ENCODE data around the gene ACSS3.

ACSS3 gene

DNA sequence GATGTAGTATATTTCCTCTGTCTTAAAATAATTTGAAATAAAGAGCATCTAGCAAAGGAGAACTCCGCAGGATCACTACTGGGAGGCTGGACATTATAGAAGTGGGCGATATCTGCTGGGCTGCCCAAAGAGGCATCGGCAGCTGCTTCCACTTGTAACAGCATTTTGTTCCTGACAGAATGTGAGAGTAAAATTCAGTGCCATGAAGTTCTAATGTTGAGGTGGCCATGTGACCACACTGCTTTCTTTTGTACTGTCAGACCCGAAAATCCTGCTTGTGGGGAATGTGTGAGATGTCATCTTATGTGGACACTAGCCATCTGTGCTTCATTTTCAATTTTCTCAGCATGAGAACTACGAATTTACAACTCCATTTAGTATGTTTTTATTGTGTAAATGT, 151.9 kb downstream of the ACSS3 start:
- DNase-seq, result no peak

DNA sequence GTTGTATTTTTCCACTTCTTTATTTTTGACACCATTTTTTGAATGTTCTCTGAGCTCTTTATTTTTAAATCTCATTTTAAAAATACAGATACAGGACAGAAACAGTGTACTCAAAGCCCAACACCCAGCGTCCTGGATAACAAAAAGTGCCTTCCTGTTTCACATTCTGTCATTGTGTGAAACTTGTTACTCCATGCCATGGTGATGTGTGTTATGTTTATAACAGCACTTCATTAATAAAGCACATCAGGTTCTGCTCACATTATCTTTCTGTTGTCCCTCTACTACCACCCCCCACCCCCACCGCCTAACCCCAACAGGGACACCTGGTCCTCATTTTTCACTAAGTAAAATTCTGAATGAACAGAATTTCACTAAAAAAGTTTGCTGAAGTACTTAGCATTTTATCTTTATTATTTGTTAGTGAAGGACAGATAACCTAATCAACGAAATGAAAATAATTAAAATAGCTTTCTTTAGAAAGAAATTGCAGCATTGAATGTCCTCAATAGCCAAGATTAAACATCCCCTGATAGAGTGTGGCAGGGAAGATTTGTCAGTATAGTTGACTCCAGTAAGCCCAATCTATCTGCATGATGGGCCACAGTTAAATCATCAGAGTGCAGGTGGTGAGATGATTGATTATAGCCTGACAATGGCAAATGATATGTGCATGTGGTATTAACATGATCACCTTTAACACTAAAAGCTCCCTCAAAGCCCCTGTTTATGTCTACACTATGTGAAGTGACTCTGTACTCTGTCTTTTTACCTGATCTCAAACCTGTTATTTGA, 153.9 kb downstream of the ACSS3 start:
- no peak for DNase-seq

DNA sequence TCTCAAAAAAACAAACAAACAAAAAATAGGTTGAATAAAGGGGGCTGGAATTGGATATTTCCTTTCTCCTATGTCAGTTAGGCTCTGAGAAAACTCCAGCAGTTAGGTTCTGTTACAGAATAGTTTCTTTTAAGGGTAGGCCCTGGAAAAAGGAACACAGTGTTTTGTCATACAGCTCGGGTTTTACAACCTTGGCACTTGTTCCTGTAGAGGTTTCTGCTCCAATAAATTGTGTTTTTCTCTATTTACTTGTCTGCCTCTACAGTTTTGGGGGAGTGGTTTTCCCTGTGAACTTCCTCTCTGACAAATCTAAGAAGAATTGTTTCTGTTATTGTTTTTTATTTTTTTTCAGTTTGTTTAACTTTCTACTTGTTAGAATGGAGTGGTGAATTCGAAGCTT, 167.6 kb downstream of the ACSS3 start:
- no peak for DNase-seq

DNA sequence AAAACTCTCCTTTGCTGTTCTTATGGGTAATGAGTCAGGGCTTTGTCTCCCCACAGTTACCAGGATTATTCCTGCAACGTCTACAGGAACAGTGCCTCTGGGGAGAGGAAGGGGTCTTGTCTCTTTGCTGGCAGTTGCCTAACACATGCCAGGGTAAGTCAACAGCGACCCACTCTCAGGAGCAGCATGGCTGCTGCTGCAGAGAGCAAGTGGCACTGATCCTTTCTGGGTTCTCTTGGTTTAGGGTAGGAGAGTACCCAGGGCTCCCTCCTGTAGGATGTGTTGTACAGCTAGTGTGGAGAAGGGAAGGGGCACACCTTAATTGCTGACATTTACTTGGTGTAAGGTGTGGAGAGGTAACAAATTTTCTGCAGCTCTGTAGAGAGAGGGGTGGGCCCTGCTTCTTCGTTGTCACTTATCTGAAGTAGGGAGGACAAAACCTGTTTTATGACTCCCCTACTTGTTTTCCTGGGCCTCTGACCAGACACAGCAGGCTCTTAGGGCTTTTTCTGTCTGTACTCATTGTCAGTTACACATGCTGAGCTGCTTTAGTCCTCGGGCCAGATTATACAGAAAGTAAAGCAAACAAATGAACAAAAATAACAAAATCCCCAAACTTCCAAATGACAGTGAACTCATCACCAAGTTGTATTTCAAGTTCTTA, 168.2 kb downstream of the ACSS3 start:
- no peak for DNase-seq

DNA sequence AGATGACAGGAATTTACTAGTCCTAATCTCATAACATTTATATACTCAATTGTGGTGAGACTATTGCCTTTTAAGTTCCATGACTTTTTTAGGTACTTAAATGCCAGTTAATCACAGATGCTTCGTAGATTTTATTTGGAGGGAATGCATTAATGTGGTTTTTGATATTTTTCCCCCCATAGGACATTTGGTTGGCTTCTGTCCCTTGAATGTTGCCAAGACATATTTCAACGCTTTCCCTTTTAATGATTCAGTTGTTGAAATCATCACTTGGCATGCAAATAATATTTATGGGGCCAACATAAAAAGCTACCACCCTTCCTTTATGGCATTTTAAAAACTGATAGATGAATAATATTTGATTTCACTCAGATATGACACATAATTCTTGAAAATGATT, 172.1 kb downstream of the ACSS3 start:
- no peak for DNase-seq

DNA sequence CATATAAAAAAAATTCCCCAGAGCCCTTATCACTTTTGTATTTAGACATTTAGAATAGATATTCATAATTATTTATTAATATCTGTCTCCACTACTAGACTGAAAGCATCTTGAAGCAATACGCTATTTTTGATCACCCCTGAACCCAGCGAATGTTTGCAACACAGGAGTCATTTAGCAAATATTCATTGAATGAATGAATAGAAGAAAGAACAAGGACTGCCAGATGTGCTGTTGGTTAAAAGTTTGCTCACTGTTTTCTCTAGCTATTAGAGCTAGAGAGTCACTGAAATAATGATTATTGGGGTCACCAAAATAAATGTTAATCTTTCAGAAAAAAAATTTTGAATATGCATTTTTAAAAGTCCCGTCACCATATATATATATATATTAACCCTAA, 174.3 kb downstream of the ACSS3 start:
- no peak for DNase-seq

DNA sequence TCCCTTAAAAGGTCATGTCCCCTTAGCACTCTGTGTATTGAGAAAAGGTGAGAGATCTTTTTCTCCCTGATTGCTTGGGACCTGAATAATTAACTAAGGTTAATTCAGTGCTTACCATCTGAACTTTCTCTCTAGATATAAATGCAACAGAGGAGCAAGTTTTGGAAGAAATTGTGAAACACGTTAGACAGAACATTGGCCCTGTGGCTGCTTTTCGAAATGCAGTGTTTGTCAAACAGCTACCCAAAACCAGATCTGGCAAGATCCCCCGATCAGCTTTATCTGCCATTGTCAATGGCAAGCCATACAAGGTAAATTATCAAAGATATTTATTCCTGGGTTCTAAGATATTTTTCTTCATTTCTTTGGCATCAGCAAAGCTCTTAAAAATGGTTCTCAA, 175.5 kb downstream of the ACSS3 start:
- no peak for DNase-seq

DNA sequence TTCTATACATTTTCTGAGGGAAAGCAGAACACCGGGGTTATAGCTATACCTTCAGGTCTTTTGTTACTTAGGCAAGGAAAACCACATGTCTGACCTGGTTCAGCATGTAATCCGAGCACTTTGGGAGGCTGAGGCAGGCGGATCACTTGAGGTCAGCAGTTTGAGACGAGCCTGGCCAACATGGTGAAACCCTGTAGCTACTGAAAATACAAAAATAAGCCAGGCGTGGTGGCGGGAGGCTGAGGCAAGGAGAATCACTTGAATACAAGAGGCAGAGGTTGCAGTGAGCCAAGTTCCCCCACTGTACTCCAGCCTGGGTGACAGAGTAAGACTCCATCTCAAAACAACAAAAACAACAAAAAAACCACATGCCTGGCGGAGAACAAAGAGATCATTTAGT, 177.6 kb downstream of the ACSS3 start:
- DNase-seq, result no peak

DNA sequence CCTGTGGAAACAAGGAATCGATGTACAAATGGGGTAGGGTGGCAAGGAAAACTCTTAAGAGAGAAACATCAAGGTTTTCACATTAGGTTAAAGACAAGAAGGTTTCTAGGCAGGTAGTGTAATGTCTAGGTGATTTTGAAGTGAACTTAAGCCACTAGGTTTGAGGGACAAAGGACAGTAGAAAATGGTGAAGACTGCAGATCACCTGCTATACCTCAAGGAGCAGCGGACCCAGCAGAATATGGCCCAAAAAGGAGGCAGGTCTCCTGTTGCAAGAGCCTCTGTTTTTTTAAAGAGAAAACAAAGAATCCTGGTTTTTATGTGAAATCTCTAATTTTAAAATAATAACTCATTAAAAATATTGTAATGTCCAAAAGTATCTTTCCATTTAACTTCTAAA, 178.1 kb downstream of the ACSS3 start:
- no peak for DNase-seq

DNA sequence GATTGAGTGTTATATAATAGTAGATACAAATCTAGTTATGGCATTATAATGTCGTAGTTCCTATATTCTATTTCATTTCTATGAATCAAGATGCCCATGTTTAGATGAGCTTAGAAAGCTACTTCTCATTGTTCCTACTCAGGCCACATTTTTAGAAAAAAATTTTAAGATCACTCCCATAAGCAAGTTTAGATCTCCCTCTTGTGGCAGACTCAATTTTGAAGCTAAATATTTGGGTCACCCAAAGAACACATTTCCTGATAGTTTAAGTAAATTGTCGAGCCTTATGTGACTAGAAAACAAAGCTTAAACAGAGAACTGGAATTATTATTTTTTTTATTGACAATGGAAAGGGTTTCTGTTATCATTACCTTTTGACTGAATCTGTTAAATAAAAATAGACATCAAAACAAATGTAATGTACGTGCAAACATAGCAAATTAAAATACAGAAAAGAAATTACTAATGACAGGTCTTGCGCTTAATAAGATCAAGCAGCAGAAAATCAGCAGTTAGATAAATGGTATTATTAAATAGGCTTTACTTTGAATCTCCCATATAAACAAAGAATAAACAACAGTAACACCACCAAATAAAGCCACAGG, 180.2 kb downstream of the ACSS3 start:
- no peak for DNase-seq

DNA sequence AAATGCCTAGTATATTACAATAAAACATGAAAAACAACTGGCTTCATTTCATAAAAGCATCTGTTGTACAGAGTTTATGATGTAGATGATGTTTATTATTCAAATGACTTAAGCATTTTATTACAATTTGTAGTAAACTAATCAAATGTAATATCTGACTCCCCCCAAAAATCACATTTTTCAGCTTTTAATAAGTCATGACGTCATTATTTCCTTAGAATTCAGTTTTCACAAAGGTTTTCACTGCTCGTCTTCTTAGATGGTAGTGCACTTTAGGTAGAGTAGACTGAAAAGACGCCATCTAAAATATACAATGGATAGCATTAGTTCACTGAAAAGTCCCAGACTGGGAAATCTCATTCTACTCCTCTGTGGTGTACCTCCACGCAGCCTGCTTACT, 181.5 kb downstream of the ACSS3 start:
- no peak for DNase-seq

DNA sequence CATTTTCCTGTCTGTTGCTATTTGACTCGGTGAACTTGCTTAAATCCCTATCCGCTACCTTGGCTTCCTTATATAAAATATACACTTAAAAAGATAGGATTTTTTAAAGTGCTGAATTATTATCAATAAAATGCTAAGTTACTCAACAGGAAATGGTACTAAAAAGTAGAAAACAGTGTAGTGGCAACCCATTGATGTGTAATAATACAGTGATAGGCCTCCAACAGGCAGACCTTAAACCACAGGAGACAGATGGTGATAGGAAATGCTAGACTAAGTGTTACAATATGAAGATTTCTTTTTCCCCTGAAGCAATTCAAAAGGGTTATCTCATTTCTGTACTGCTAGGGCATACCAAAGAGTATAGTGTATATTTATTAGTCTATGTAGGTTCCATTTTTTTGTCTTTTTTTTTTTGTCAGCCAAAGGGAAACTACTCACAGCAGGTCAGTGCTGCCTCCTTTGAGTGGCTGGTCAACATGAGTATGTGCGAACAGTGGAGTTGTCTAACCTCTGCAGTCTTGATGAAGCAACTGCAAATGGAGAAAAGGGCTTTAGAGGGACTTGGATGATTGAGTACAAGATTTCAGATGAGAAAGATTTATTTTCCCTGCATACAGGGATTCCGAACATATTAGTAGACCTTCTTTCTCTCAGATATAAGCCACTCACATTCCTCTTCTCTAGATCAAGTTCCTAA, 183.8 kb downstream of the ACSS3 start:
- DNase-seq, result no peak

DNA sequence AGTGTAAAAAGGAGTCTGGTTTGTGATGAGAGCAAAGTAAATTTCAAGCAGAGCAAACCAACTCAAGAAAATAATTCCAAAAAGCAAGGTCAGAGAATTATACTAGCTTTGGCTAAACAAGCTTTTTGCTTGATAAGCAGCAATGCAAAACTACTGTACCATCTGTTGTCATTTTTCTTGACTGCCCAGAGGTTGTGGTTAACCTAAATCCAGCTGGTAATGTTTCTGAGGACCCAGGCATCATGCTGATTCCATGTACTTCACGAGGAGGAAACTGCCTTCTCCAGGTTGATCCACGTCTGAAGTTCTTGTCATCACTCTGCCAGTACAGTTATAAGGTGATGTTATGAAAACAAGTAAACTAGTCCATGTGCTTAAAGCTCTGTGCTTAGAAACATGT, 185.2 kb downstream of the ACSS3 start:
- DNase-seq, result no peak

DNA sequence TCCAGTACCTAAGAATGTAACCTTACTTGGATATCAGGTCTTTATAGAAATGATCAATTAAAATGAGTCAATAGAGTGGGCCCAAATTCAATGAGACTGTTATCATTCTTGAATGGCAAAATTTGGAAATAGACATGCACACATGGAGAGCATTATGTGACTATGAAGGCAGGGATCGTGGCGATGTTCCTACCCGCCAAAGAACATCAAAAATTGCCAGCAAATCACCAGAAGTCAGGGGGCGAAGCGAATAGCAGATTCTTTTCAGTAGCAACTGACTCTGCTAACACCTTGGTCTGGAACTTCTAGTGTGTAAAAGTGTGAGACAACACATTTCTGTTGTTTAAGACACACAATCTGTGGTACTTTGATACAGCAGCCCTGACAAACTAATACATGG, 192.5 kb downstream of the ACSS3 start:
- no peak for DNase-seq

DNA sequence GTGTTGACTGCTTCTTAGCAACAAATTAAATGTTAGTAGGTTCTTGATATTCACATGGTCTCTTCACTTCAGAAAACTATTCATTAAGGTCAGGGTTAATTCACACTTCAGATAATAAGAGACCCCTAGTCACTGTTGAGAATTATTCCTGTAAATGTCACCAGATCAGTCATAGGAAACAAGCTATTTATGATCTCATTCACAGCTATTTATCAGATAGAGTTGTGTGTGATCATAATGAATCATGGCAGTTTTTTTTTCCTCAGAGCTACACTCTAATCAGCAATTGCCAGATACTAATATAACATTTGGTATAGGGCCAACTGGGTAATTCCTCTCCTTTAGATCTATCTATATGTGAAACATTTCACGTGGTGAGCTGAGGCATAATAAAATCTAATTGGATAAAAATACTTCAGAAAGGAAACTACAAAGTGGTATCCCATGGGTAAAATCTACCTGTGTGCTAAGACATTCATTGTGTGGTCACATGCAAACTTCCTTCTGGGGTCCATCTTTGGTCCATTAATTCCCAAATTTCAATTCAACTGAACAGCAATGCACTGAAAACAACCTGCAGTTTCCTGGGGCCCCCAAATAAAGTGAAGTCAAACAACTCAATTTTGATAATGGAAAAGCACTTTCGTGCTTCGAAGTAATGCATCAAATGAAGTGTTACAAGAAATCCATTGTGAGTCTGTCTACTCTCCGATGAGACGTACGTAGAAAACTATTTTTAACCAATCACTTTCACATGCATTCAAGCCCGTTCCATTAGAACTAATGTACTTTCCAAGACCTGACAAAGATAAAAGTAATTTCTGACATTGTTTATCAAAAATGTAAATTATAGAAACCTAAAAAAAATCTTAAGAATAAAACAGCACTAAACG, 197.0 kb downstream of the ACSS3 start:
- DNase-seq, result no peak

DNA sequence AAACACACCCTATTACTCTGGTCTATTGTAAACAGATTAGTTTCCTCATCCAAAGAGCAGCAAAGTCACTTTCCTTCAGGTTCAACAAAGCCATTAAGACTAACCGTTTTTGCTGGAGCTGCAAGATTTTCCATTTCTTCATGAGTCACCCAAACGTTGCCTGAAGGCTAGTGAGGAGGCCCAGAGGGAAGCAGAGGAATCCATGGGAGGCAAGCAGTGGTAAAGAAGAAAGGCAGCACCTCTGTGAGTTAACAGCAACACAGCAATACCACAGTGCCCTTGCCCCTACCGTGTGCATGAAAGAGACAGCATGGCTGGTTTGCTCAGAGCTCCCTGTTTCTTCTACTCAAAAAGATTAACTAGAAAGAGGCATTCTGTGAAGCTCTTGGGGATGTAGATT, 206.3 kb downstream of the ACSS3 start:
- no peak for DNase-seq

DNA sequence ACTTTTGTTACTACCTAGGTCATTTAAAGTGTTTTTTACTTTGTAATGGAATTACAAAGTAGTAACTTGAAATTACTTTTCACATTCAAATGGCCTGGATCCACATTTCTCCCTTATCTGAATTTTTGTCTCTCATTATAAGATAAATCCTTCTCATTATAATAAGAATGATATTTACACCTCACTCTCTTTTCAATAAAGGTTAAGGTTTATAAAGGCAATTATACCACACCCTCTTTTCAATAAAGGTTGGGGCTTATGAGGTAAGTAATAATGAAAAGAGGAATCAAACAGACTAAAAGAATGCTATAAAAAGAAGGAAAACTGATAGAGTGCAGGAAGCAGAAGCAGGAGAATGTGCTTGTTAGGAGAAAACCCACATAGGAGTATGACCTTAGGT, 210.8 kb downstream of the ACSS3 start:
- DNase-seq, result no peak

DNA sequence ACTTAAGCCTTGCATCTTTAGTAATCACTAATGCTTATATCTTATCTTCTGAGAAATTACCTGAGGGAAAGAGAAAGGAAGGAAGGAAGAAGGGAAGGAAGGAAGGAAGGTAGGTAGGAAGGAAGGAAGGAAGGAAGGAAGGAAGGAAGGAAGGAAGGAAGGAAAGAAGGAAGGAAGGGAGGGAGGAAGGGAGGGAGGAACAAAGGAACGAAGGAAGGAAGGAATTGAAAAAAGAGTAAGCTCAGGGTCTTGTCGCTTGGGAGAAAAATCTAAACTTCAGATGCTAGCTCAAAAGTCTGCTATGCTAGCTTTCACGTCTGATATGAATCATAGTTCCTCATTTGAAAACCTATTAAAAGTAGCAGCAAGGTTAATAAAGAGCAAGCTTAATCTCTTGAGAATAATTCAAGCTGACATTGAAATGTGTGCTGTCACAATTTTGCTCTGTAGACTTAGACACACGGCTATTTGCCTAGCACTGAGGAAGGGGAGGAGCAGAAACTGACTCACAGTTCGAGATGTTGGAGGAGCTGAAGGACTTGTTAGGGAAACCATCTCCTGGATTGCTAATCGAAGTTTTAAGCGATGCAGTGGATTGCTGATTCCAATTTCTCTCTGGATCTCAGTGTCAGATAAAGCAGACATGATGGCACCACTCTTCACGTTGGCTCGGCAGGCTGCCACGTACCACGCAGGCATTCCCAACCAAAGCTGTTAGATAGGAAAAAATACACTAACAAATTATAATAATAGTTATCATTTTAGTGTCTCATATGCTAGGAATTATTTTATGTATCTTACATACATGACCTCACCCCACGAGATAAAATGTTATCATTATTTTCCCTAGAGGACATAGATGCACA, 216.7 kb downstream of the ACSS3 start:
- DNase-seq, result no peak

DNA sequence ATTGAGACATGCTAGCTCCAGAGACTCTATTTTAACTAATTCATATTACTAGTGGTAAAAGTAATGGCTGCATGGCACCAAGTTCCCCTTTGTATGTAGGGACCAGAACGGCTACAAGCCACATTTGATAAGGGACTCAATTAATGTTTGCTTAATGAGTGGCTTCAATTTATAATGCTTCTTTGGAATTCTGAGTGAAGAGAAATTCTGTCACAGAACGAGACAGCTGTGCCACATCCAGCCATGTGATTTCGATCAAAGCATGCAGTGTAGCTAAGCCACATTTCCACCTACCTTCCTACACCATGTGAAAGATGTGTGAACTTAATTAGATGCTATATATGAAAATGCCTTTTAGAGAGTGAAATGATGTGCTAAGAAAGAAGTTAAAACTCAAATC, 217.4 kb downstream of the ACSS3 start:
- no peak for DNase-seq

DNA sequence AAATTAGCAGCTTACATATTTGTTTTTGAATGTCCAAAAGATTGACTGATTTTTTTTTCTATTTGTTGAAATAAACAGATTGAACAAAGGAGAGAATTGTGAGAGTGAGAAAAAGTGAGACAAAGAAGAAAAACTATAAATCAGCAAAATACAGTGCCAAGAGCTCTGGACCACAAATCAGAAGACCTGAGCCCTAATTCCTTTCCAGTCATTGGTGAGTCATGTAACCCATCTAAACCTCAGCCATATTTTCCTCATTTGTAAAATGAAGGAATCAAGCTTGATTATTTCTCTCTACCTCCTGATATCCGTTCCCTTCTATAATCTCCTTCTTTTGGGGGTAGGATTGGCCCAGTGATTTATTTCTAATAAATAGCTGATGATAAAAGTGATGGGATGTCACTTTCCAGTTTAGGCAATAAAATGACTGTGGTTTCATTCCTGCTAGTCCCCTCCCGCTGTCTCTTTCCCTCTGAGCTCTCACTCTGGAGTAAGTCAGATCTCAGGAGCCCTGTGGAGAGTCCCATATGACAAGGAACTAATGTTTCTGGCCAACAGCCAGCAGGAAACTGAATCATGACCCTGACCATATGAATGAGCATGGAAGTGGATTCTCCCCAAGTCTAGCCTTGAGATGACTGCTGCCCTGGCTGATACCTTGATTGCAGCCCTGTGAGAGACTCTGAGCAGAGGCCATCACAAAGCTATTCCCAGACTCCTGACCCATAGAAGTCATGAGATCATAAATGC, 218.9 kb downstream of the ACSS3 start:
- DNase-seq, result no peak

DNA sequence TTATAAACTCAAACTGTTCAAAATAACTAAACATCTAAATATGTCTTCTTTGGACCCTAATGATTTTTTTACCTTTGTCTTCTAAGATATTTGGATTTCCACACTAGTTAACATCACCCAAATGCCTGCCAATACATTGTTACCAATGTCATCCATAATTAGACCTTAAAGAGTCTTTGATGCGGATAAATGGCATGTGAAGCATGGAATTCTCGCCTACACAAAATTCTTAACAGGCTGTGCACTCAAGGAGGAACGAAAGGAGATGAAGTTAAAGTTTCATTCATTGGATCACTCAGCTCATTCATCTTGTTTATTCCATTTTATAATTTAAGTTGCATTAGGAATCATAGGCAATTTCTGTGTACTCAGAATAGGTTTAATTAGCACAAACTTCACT, 219.7 kb downstream of the ACSS3 start:
- no peak for DNase-seq

Data from activated CD4-positive, alpha-beta T cell treated with anti-CD3 and anti-CD28 coated beads, Interleukin-2, amount 50 U/mL, for 48 hours (primary cell).